ENCODE data around the gene LONRF3.

The LONRF3 gene

DNA sequence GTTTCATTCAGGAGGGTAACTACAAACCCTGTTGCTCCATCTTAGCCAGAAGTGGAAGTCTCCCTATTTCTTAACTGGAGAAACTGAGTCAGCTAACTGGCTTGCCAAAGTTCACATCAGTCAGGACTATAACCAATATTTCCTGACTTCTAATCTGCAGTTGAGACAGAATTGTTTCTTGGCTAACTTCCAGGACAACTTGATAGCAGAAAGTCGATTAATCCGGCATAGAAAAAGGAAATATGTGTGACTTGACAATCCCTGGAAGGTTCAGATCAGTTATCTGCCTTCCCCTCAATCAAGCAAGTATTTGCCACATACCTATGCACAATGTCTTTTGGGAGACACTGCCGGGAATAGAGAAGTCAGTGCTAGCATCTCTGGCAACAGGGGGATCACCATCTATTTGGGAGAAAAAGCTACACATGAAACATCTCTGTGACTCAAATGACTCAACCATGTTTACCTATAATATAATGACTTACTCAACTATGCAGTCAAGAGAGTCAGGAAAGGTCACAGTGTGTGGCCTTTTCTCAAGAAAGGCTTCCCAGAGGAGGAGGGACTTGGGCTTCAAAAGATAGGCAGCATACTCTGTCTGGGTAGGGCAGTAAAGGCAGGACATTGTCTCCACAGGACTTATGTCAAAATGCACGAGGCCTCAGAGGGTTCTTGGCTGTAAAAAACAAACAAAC is 12.4 kb upstream of the LONRF3 start:
- no peaks in the 10 kb centered on the region for H3K9me3 ChIP-seq (ENCODE audit: control extremely low read depth in 1 of 5, control insufficient read depth in 4 of 5, insufficient read depth in 2 of 5, low read depth in 1 of 5, low read length in 4 of 5)
- DNase-seq = no peak
- 62% methylated on average over 3 of the region's 4 CpGs for WGBS (ENCODE audit: insufficient coverage)
- no peak overlapping the region for H3K27ac ChIP-seq (ENCODE audit: insufficient read depth in 1 of 2, low read depth in 1 of 2, low read length in 2 of 2, poor library complexity in 1 of 2, severe bottlenecking in 2 of 2)
- H3K4me1 ChIP-seq (ENCODE audit: control extremely low read depth in 1 of 4, control insufficient read depth in 4 of 4, insufficient read depth in 4 of 4, low read length in 3 of 4) = no peaks in the 10 kb centered on the region
- CTCF ChIA-PET = no interaction called here
- H3K4me3 ChIP-seq (ENCODE audit: control insufficient read depth in 1 of 7, extremely low read depth in 1 of 7, insufficient read depth in 4 of 7, low read depth in 2 of 7, low read length in 6 of 7) = no peak overlapping the region
- POLR2A ChIA-PET = no interaction called here
- H3K36me3 ChIP-seq (ENCODE audit: control insufficient read depth in 4 of 4, insufficient read depth in 4 of 4, low read length in 3 of 4) = no peaks in the 10 kb centered on the region
- peaks cover 0 to 3% (median 0%) of the 10 kb centered on the region in 5 experiments for H3K27me3 ChIP-seq (replicated peaks in 2 of 5; ENCODE audit: control insufficient read depth in 4 of 5, insufficient read depth in 5 of 5, low read length in 4 of 5)

DNA sequence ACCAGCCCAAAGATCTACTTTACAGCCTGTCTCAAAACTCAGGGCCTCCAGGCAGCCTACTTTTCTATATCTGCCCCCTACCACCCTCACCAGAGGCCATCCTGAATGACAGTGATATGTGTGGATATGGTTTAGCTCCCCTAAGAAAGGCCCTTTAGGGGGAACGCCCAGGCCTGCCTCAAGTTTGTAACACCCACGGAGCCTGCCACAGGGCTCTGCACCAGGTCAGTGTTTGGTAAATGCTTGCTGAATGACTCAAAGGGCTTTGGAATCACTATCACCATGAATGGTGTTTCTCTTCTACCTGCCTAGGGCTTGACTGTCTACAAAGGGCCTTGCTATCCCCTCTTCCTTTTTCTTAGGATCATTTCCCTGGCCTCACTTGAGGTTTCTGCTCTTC is 11.3 kb upstream of the LONRF3 start:
- 89% methylated on average over 2 of the region's 2 CpGs for WGBS (ENCODE audit: insufficient coverage)
- CTCF ChIA-PET = no interaction called here
- no peaks in the 10 kb centered on the region for H3K36me3 ChIP-seq (ENCODE audit: control insufficient read depth in 4 of 4, insufficient read depth in 4 of 4, low read length in 3 of 4)

DNA sequence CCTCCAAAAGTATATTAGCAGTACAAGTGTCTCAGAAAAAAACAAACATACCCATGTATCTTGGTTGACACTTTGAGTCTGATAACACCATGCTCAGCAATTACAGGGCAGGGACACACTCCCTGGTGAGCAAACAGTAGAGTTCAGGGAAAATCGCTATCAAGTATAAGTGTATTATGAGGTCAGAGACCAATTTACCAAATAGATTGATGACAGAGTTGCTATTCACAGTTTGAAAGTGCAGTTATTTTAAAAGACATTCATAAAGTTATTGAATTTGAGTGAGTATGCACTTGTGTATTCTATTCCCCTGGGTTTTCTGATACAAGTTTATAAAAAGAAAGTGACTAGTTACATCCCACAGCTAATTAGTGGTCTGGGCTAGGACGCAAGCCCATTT is 10.2 kb upstream of the LONRF3 start:
- no peak overlapping the region for H3K4me3 ChIP-seq (ENCODE audit: control insufficient read depth in 1 of 7, extremely low read depth in 1 of 7, insufficient read depth in 4 of 7, low read depth in 2 of 7, low read length in 6 of 7)
- 78% methylated on average over 1 of the region's 2 CpGs for WGBS (ENCODE audit: insufficient coverage)
- no peaks in the 10 kb centered on the region for H3K9me3 ChIP-seq (ENCODE audit: control extremely low read depth in 1 of 5, control insufficient read depth in 4 of 5, insufficient read depth in 2 of 5, low read depth in 1 of 5, low read length in 4 of 5)
- no peak for DNase-seq
- CTCF ChIA-PET = interaction anchor here (0.8 kb wide), 1 partner anchor 61 kb away, joined by 3 read pairs; no protein-coding TSS in a partner anchor
- POLR2A ChIA-PET = no interaction called here
- no peaks in the 10 kb centered on the region for H3K4me1 ChIP-seq (ENCODE audit: control extremely low read depth in 1 of 4, control insufficient read depth in 4 of 4, insufficient read depth in 4 of 4, low read length in 3 of 4)
- no peak overlapping the region for H3K27ac ChIP-seq (ENCODE audit: insufficient read depth in 1 of 2, low read depth in 1 of 2, low read length in 2 of 2, poor library complexity in 1 of 2, severe bottlenecking in 2 of 2)
- H3K27me3 ChIP-seq (replicated peaks in 2 of 5; ENCODE audit: control insufficient read depth in 4 of 5, insufficient read depth in 5 of 5, low read length in 4 of 5) = peaks cover 0 to 3% (median 0%) of the 10 kb centered on the region in 5 experiments
- no peaks in the 10 kb centered on the region for H3K36me3 ChIP-seq (ENCODE audit: control insufficient read depth in 4 of 4, insufficient read depth in 4 of 4, low read length in 3 of 4)

More for the DNA sequence above, 11.3 kb upstream of the LONRF3 start:
- no peak overlapping the region for H3K27ac ChIP-seq (ENCODE audit: insufficient read depth in 1 of 2, low read depth in 1 of 2, low read length in 2 of 2, poor library complexity in 1 of 2, severe bottlenecking in 2 of 2)
- H3K4me1 ChIP-seq (ENCODE audit: control extremely low read depth in 1 of 4, control insufficient read depth in 4 of 4, insufficient read depth in 4 of 4, low read length in 3 of 4) = no peaks in the 10 kb centered on the region
- H3K4me3 ChIP-seq (ENCODE audit: control insufficient read depth in 1 of 7, extremely low read depth in 1 of 7, insufficient read depth in 4 of 7, low read depth in 2 of 7, low read length in 6 of 7) = no peak overlapping the region
- H3K27me3 ChIP-seq (replicated peaks in 2 of 5; ENCODE audit: control insufficient read depth in 4 of 5, insufficient read depth in 5 of 5, low read length in 4 of 5) = peaks cover 0 to 3% (median 0%) of the 10 kb centered on the region in 5 experiments
- POLR2A ChIA-PET = no interaction called here
- DNase-seq = no peak
- no peaks in the 10 kb centered on the region for H3K9me3 ChIP-seq (ENCODE audit: control extremely low read depth in 1 of 5, control insufficient read depth in 4 of 5, insufficient read depth in 2 of 5, low read depth in 1 of 5, low read length in 4 of 5)

DNA sequence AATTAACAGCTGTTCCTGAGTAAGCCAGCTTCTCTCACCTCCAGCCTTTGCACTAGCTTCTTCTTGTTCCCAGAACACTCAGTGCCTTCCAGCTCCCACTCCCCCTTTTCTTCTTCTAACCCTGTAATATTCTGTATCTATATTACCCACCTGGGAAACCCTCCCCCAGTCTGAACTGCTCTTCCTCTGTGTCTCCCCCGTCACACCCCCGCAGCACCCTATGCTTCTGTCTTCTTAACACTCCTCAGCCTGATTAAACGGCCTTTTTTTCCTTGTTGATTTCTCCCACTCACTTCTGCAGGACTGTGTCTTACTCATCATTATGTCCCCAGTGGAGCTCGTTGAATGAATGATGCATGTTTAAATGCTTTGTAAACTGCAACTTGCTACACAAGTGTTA is 9.0 kb upstream of the LONRF3 start:
- POLR2A ChIA-PET = no interaction called here
- H3K9me3 ChIP-seq (ENCODE audit: control extremely low read depth in 1 of 5, control insufficient read depth in 4 of 5, insufficient read depth in 2 of 5, low read depth in 1 of 5, low read length in 4 of 5) = no peaks in the 10 kb centered on the region
- no peaks in the 10 kb centered on the region for H3K4me1 ChIP-seq (ENCODE audit: control extremely low read depth in 1 of 4, control insufficient read depth in 4 of 4, insufficient read depth in 4 of 4, low read length in 3 of 4)
- no peak overlapping the region for H3K4me3 ChIP-seq (ENCODE audit: control insufficient read depth in 1 of 7, extremely low read depth in 1 of 7, insufficient read depth in 4 of 7, low read depth in 2 of 7, low read length in 6 of 7)
- H3K27me3 ChIP-seq (replicated peaks in 2 of 5; ENCODE audit: control insufficient read depth in 4 of 5, insufficient read depth in 5 of 5, low read length in 4 of 5) = peaks cover 0 to 11% (median 0%) of the 10 kb centered on the region in 5 experiments
- 61% methylated on average over 3 of the region's 4 CpGs for WGBS (ENCODE audit: insufficient coverage)
- no peaks in the 10 kb centered on the region for H3K36me3 ChIP-seq (ENCODE audit: control insufficient read depth in 4 of 4, insufficient read depth in 4 of 4, low read length in 3 of 4)
- CTCF ChIA-PET = interaction anchor here (1.2 kb wide), 1 partner anchor 49 kb away, joined by 3 read pairs; no protein-coding TSS in a partner anchor
- H3K27ac ChIP-seq (ENCODE audit: insufficient read depth in 1 of 2, low read depth in 1 of 2, low read length in 2 of 2, poor library complexity in 1 of 2, severe bottlenecking in 2 of 2) = no peak overlapping the region
- DNase-seq = no peak

GRCh38 chrX:118968031-118968430 is 6.4 kb upstream of the LONRF3 start:
- CTCF ChIA-PET = no interaction called here
- no peak overlapping the region for H3K27ac ChIP-seq (ENCODE audit: insufficient read depth in 1 of 2, low read depth in 1 of 2, low read length in 2 of 2, poor library complexity in 1 of 2, severe bottlenecking in 2 of 2)
- H3K27me3 ChIP-seq (replicated peaks in 2 of 5; ENCODE audit: control insufficient read depth in 4 of 5, insufficient read depth in 5 of 5, low read length in 4 of 5) = peaks cover 0 to 33% (median 5%) of the 10 kb centered on the region in 5 experiments
- H3K9me3 ChIP-seq (ENCODE audit: control extremely low read depth in 1 of 5, control insufficient read depth in 4 of 5, insufficient read depth in 2 of 5, low read depth in 1 of 5, low read length in 4 of 5) = no peaks in the 10 kb centered on the region
- H3K4me1 ChIP-seq (ENCODE audit: control extremely low read depth in 1 of 4, control insufficient read depth in 4 of 4, insufficient read depth in 4 of 4, low read length in 3 of 4) = no peaks in the 10 kb centered on the region
- POLR2A ChIA-PET = no interaction called here
- H3K4me3 ChIP-seq (ENCODE audit: control insufficient read depth in 1 of 7, extremely low read depth in 1 of 7, insufficient read depth in 4 of 7, low read depth in 2 of 7, low read length in 6 of 7) = no peak overlapping the region
- no peak for DNase-seq
- no peaks in the 10 kb centered on the region for H3K36me3 ChIP-seq (ENCODE audit: control insufficient read depth in 4 of 4, insufficient read depth in 4 of 4, low read length in 3 of 4)
- WGBS (ENCODE audit: insufficient coverage) = 79% methylated on average over 8 of the region's 8 CpGs

DNA sequence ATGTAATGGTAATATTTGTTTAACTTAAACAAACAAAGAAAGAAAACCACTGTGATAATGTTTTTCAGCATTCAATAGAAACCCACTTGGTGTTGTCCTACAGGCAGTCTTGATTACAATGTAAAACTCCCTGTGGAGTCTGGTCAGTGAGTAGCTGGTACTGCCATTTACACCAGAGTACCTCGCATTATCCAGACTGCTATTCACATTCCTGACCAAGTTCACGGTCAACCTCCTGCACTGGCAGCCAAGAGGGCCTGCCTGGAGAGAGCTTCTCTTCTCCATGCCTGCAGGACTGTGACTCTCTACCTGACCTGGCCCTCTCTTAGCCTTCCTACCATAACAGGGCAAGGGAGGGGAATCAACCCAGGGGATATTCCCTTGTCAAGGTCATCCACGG is 2.9 kb upstream of the LONRF3 start:
- peaks cover 2 to 60% (median 9%) of the 10 kb centered on the region in 5 experiments for H3K27me3 ChIP-seq (replicated peaks in 2 of 5; ENCODE audit: control insufficient read depth in 4 of 5, insufficient read depth in 5 of 5, low read length in 4 of 5)
- ChIA-PET POLR2A (interaction anchor here (0.7 kb wide), 1 partner anchor 52 kb away, joined by 3 read pairs; no protein-coding TSS in a partner anchor), CTCF (no interaction called here)
- H3K9me3 ChIP-seq (ENCODE audit: control extremely low read depth in 1 of 5, control insufficient read depth in 4 of 5, insufficient read depth in 2 of 5, low read depth in 1 of 5, low read length in 4 of 5) = peaks cover 0 to 13% (median 0%) of the 10 kb centered on the region in 5 experiments
- 69% methylated on average over 2 of the region's 3 CpGs for WGBS (ENCODE audit: insufficient coverage)
- peaks cover 0 to 29% (median 25%) of the 10 kb centered on the region in 4 experiments for H3K4me1 ChIP-seq (ENCODE audit: control extremely low read depth in 1 of 4, control insufficient read depth in 4 of 4, insufficient read depth in 4 of 4, low read length in 3 of 4)
- no peaks in the 10 kb centered on the region for H3K36me3 ChIP-seq (ENCODE audit: control insufficient read depth in 4 of 4, insufficient read depth in 4 of 4, low read length in 3 of 4)
- DNase-seq = no peak
- no peak overlapping the region for H3K27ac ChIP-seq (ENCODE audit: insufficient read depth in 1 of 2, low read depth in 1 of 2, low read length in 2 of 2, poor library complexity in 1 of 2, severe bottlenecking in 2 of 2)
- no peak overlapping the region for H3K4me3 ChIP-seq (ENCODE audit: control insufficient read depth in 1 of 7, extremely low read depth in 1 of 7, insufficient read depth in 4 of 7, low read depth in 2 of 7, low read length in 6 of 7)

- Histone ChIP-seq H3K4me3 (ENCODE audit: control insufficient read depth in 1 of 7, extremely low read depth in 1 of 7, insufficient read depth in 4 of 7, low read depth in 2 of 7, low read length in 6 of 7) (peak overlapping the region in 1 of 7 experiments; percentile 16), H3K9me3 (ENCODE audit: control extremely low read depth in 1 of 5, control insufficient read depth in 4 of 5, insufficient read depth in 2 of 5, low read depth in 1 of 5, low read length in 4 of 5) (peaks cover 0 to 13% (median 0%) of the 10 kb centered on the region in 5 experiments), H3K4me1 (ENCODE audit: control extremely low read depth in 1 of 4, control insufficient read depth in 4 of 4, insufficient read depth in 4 of 4, low read length in 3 of 4) (peaks cover 0 to 35% (median 29%) of the 10 kb centered on the region in 4 experiments), H3K36me3 (ENCODE audit: control insufficient read depth in 4 of 4, insufficient read depth in 4 of 4, low read length in 3 of 4) (no peaks in the 10 kb centered on the region), H3K27ac (ENCODE audit: insufficient read depth in 1 of 2, low read depth in 1 of 2, low read length in 2 of 2, poor library complexity in 1 of 2, severe bottlenecking in 2 of 2) (no peak overlapping the region), H3K27me3 (replicated peaks in 2 of 5; ENCODE audit: control insufficient read depth in 4 of 5, insufficient read depth in 5 of 5, low read length in 4 of 5) (peaks cover 2 to 63% (median 11%) of the 10 kb centered on the region in 5 experiments)
- peak in 2 of 3 donors; percentile 10 to 25 for DNase-seq
- WGBS (ENCODE audit: insufficient coverage) = 41% methylated on average over 33 of the region's 43 CpGs
- ChIA-PET CTCF (interaction anchor here (0.7 kb wide), 1 partner anchor 264 kb away, joined by 3 read pairs; no protein-coding TSS in a partner anchor), POLR2A (no interaction called here)
These were observed 880 bp upstream of the LONRF3 start for GRCh38 chrX:118973389-118974087.
